Measurements from ENCODE around the gene MLIP. TPM values are rescaled to one million over a fixed set of nuclear protein-coding genes. Genes with fewer than 3 reads are reported as not detected.

Gene MLIP
- total RNA-seq, 4 donors from 2014 or later = 182 to 383 (median 296) TPM

- no peaks in the 10 kb centered on the region for H3K36me3 ChIP-seq
- TF ChIP-seq CTCF (IDR thresholded peaks at IDR 0.05) (no peak), EP300 (IDR thresholded peaks at IDR 0.05) (no peak)
- no peaks in the 10 kb centered on the region for H3K4me1 ChIP-seq
- 78% methylated on average over 1 of the region's 1 CpG for WGBS, 2 donors
- H3K4me3 ChIP-seq = no peak overlapping the region
- no peak overlapping the region for H3K27ac ChIP-seq
- H3K27me3 ChIP-seq = no peaks in the 10 kb centered on the region
- peaks cover 0 to 10% (median 3%) of the 10 kb centered on the region in 4 donors for H3K9me3 ChIP-seq
- no peak for DNase-seq (ENCODE audit: low spot score in 2 of 2)
These were observed 111.0 kb downstream of the MLIP start for GRCh38 chr6:54222217-54222616.

GRCh38 chr6:54232703-54233102 lies 121.5 kb downstream of the MLIP start:
- Histone ChIP-seq H3K4me3 (no peak overlapping the region), H3K4me1 (no peaks in the 10 kb centered on the region), H3K27ac (no peak overlapping the region), H3K9me3 (no peaks in the 10 kb centered on the region), H3K36me3 (no peaks in the 10 kb centered on the region), H3K27me3 (no peaks in the 10 kb centered on the region)
- no peak for DNase-seq (ENCODE audit: low spot score in 2 of 2)
- 84 to 95% methylated on average over 1 of the region's 1 CpG for WGBS, 2 donors
- no peak for TF ChIP-seq POLR2A (IDR thresholded peaks at IDR 0.05)
- TF ChIP-seq CTCF (IDR thresholded peaks at IDR 0.05) = no peak
- TF ChIP-seq EP300 (IDR thresholded peaks at IDR 0.05) = no peak

GRCh38 chr6:54234539-54234938 lies 123.3 kb downstream of the MLIP start:
- no peaks in the 10 kb centered on the region for H3K9me3 ChIP-seq
- H3K27me3 ChIP-seq = no peaks in the 10 kb centered on the region
- H3K36me3 ChIP-seq = no peaks in the 10 kb centered on the region
- peaks cover 0 to 13% (median 2%) of the 10 kb centered on the region in 4 donors for H3K4me1 ChIP-seq
- H3K27ac ChIP-seq = no peak overlapping the region
- H3K4me3 ChIP-seq = no peak overlapping the region
- no peak for TF ChIP-seq EP300 (IDR thresholded peaks at IDR 0.05)
- no peak for DNase-seq (ENCODE audit: low spot score in 2 of 2)
- WGBS, 2 donors = 73 to 74% methylated on average over 2 of the region's 2 CpGs

- Histone ChIP-seq H3K4me1 (peaks cover 0 to 13% (median 2%) of the 10 kb centered on the region in 4 donors), H3K36me3 (no peaks in the 10 kb centered on the region), H3K9me3 (no peaks in the 10 kb centered on the region), H3K4me3 (no peak overlapping the region), H3K27ac (no peak overlapping the region), H3K27me3 (no peaks in the 10 kb centered on the region)
- TF ChIP-seq POLR2A (IDR thresholded peaks at IDR 0.05) (no peak), EP300 (IDR thresholded peaks at IDR 0.05) (no peak), CTCF (IDR thresholded peaks at IDR 0.05) (no peak)
- no peak for DNase-seq (ENCODE audit: low spot score in 2 of 2)
- WGBS, 2 donors = 63 to 64% methylated on average over 2 of the region's 2 CpGs
These were observed 125.7 kb downstream of the MLIP start for GRCh38 chr6:54236984-54237383.

- H3K4me3 ChIP-seq = no peak overlapping the region
- H3K27me3 ChIP-seq = no peaks in the 10 kb centered on the region
- WGBS, 2 donors = 0 to 7% methylated on average over 1 of the region's 1 CpG
- TF ChIP-seq CTCF (IDR thresholded peaks at IDR 0.05) (no peak), POLR2A (IDR thresholded peaks at IDR 0.05) (no peak), EP300 (IDR thresholded peaks at IDR 0.05) (no peak)
- DNase-seq (ENCODE audit: low spot score in 2 of 2) = no peak
- H3K9me3 ChIP-seq = no peaks in the 10 kb centered on the region
- H3K36me3 ChIP-seq = no peaks in the 10 kb centered on the region
- H3K4me1 ChIP-seq = peaks cover 0 to 13% (median 2%) of the 10 kb centered on the region in 4 donors
- H3K27ac ChIP-seq = peak overlapping the region in 2 of 4 donors; percentile 46 to 65
These were observed 127.2 kb downstream of the MLIP start for GRCh38 chr6:54238396-54238795.

- no peaks in the 10 kb centered on the region for H3K36me3 ChIP-seq
- no peak overlapping the region for H3K4me3 ChIP-seq
- TF ChIP-seq POLR2A (IDR thresholded peaks at IDR 0.05) (no peak), EP300 (IDR thresholded peaks at IDR 0.05) (no peak), CTCF (IDR thresholded peaks at IDR 0.05) (no peak)
- no peaks in the 10 kb centered on the region for H3K9me3 ChIP-seq
- WGBS, 2 donors = 94 to 95% methylated on average over 4 of the region's 4 CpGs
- peaks cover 0 to 6% (median 3%) of the 10 kb centered on the region in 4 donors for H3K4me1 ChIP-seq
- no peaks in the 10 kb centered on the region for H3K27me3 ChIP-seq
- no peak overlapping the region for H3K27ac ChIP-seq
- no peak for DNase-seq (ENCODE audit: low spot score in 2 of 2)
These were observed 132.5 kb downstream of the MLIP start for GRCh38 chr6:54243699-54244098.
